OCI-LY7 (cell line): ENCODE results near the gene NDUFC1. TPM values are rescaled to one million over a fixed set of nuclear protein-coding genes. Genes with fewer than 3 reads are reported as not detected.

Source experiments
- BruUV-seq: library from RNA; stranded (reverse); fragments of 400-500 nt; replicated peaks from 2 replicates; lab custom pipeline; 2021; lab: Mats Ljungman, UMichigan
- CTCF ChIA-PET: fragments of 300-600 bp; sonication (Branson Sonifier 250); formaldehyde crosslinking; loops from one replicate; lab custom pipeline; 2022; ENCODE audit warnings: antibody characterized with exemption; ENCODE audit not compliant: unreplicated experiment; lab: Charles Lee
- POLR2A ChIA-PET: fragments of 300-600 bp; sonication (Branson Sonifier 250); formaldehyde crosslinking; loops from one replicate; lab custom pipeline; 2022; ENCODE audit warnings: antibody characterized with exemption; lab: Charles Lee
- DNase-seq: peaks from one replicate; pipeline ENCODE4 v3.0.0-alpha.2; 2015; ENCODE audit warnings: low spot score
- H2AFZ ChIP-seq: fragments of 200-600 bp; sonication (generic), shearing (Covaris generic); 2 replicates; pipeline ENCODE4 v1.6.1; 2014; ENCODE audit warnings: mild to moderate bottlenecking, antibody characterized with exemption, low read length, moderate library complexity
- H3K27ac ChIP-seq: fragments of 200-600 bp; sonication (generic); 2 replicates; pipeline ENCODE4 v1.5.1; 2014; ENCODE audit warnings: mixed run types, low read depth, mild to moderate bottlenecking, moderate library complexity, low read length, inconsistent platforms; ENCODE audit not compliant: poor library complexity, severe bottlenecking
- H3K36me3 ChIP-seq: fragments of 200-600 bp; sonication (generic); 2 replicates; pipeline ENCODE4 v1.6.1; 2014; ENCODE audit warnings: mild to moderate bottlenecking, antibody characterized with exemption, low read length, moderate library complexity, mixed read lengths; ENCODE audit not compliant: insufficient read depth
- H3K4me1 ChIP-seq: fragments of 200-600 bp; sonication (generic); 2 replicates; pipeline ENCODE4 v1.5.1; 2014; ENCODE audit warnings: mild to moderate bottlenecking, low read length; ENCODE audit not compliant: insufficient read depth, poor library complexity, severe bottlenecking
- H3K4me2 ChIP-seq: fragments of 200-600 bp; sonication (generic); 2 replicates; pipeline ENCODE4 v1.6.1; 2014; ENCODE audit warnings: mild to moderate bottlenecking, low read length
- H3K4me3 ChIP-seq: fragments of 200-600 bp; sonication (generic); 2 replicates; pipeline ENCODE4 v1.5.1; 2014; ENCODE audit warnings: mild to moderate bottlenecking, low read depth, low read length; ENCODE audit not compliant: poor library complexity, severe bottlenecking
- H3K79me2 ChIP-seq: fragments of 200-600 bp; sonication (generic); 2 replicates; pipeline ENCODE4 v1.6.1; 2016; ENCODE audit warnings: low read depth, mild to moderate bottlenecking, low read length, moderate library complexity, mixed read lengths; ENCODE audit not compliant: insufficient read depth
- H3K9me2 ChIP-seq: fragments of 200-600 bp; sonication (generic); 2 replicates; pipeline ENCODE4 v1.6.1; 2016; ENCODE audit warnings: mild to moderate bottlenecking, low read length, mixed read lengths; ENCODE audit not compliant: insufficient read depth
- H3K9me3 ChIP-seq: fragments of 200-600 bp; sonication (generic); 2 replicates; pipeline ENCODE4 v1.6.1; 2014; ENCODE audit warnings: mild to moderate bottlenecking, mixed run types, low read length, mixed read lengths
- H4K20me1 ChIP-seq: fragments of 200-600 bp; sonication (generic); 2 replicates; pipeline ENCODE4 v1.6.1; 2014; ENCODE audit warnings: mild to moderate bottlenecking, antibody characterized with exemption, low read length, moderate library complexity, mixed read lengths; ENCODE audit not compliant: insufficient read depth
- CTCF ChIP-seq: fragments of 200-600 bp; sonication (generic); conservative IDR thresholded peaks from 2 replicates; pipeline ENCODE4 v1.5.1; 2014; ENCODE audit warnings: mild to moderate bottlenecking, antibody characterized with exemption, low read length, moderate library complexity, mixed read lengths
- EZH2phosphoT487 ChIP-seq: fragments of 200-600 bp; sonication (generic); IDR thresholded peaks from 2 replicates; pipeline ENCODE4 v1.6.1; 2018; ENCODE audit warnings: low read depth, borderline replicate concordance, mild to moderate bottlenecking, mixed run types, antibody characterized with exemption, low read length, moderate library complexity, mixed read lengths
- intact Hi-C: fragments of 100-400 bp; cut with micrococcal nuclease; formaldehyde crosslinking; loops from one replicate; pipeline ENCODE4 v1.10.0; 2022; ENCODE audit not compliant: unreplicated experiment
- total RNA-seq, 2 experiments: library from RNA; depleted of rRNA in 1 of 2; stranded (reverse); fragments of >200 nt in 1 of 2; shearing (Covaris generic) in 1 of 2; gene quantifications; 2 replicates each; pipeline ENCODE4 v1.2.3, GENCODE V29; 2014 to 2022

NDUFC1 gene
- total RNA-seq, 2 experiments from 2014 or later, result 69.2 to 82.6 TPM

GRCh38 chr4:139319571-139319970 is 17.3 kb upstream of the NDUFC1 start:
- H2AFZ ChIP-seq, result no peak overlapping the region
- no peak overlapping the region for H3K4me3 ChIP-seq
- H3K27ac ChIP-seq, result no peak overlapping the region
- peaks cover 42% of the 10 kb centered on the region for H3K9me3 ChIP-seq
- peaks cover 14% of the 10 kb centered on the region; the same call in 1 of the 2 replicates for H4K20me1 ChIP-seq
- H3K79me2 ChIP-seq, result peaks cover 100% of the 10 kb centered on the region
- H3K4me1 ChIP-seq, result peaks cover 37% of the 10 kb centered on the region
- CTCF ChIA-PET, result no interaction called here
- no peaks in the 10 kb centered on the region for H3K9me2 ChIP-seq
- H3K4me2 ChIP-seq, result no peak overlapping the region
- TF ChIP-seq CTCF, result no peak
- no peak for TF ChIP-seq EZH2phosphoT487
- H3K36me3 ChIP-seq, result peaks cover 70% of the 10 kb centered on the region
- POLR2A ChIA-PET, result interaction anchor here (1.1 kb wide), 1 partner anchor 10 kb away, joined by 5 read pairs; no protein-coding TSS in a partner anchor
- DNase-seq, result no peak
- no TSS peak for BruUV-seq
- intact Hi-C loops, result no loop called here

- DNase-seq, result no peak
- no TSS peak for BruUV-seq
- no peak overlapping the region for H3K4me2 ChIP-seq
- no peaks in the 10 kb centered on the region for H3K9me2 ChIP-seq
- H3K27ac ChIP-seq, result no peak overlapping the region
- no peak overlapping the region for H3K4me3 ChIP-seq
- H4K20me1 ChIP-seq, result peaks cover 5% of the 10 kb centered on the region; the same call in 1 of the 2 replicates
- peaks cover 43% of the 10 kb centered on the region for H3K4me1 ChIP-seq
- intact Hi-C loops, result no loop called here
- peaks cover 100% of the 10 kb centered on the region for H3K79me2 ChIP-seq
- peaks cover 42% of the 10 kb centered on the region for H3K9me3 ChIP-seq
- TF ChIP-seq EZH2phosphoT487, result no peak
- TF ChIP-seq CTCF, result no peak
- H3K36me3 ChIP-seq, result peaks cover 79% of the 10 kb centered on the region
- POLR2A ChIA-PET, result interaction anchor here (1.6 kb wide), 1 partner anchor 17 kb away, joined by 3 read pairs; no protein-coding TSS in a partner anchor
- CTCF ChIA-PET, result no interaction called here
- H2AFZ ChIP-seq, result no peak overlapping the region
Observed at GRCh38 chr4:139317635-139318034, 15.4 kb upstream of the NDUFC1 start.

GRCh38 chr4:139316733-139317132 is 14.5 kb upstream of the NDUFC1 start:
- H3K27ac ChIP-seq, result no peak overlapping the region
- no peak overlapping the region for H3K4me3 ChIP-seq
- TF ChIP-seq EZH2phosphoT487 (no peak), CTCF (no peak)
- no peaks in the 10 kb centered on the region for H3K9me2 ChIP-seq
- no peak overlapping the region for H2AFZ ChIP-seq
- H3K79me2 ChIP-seq, result peaks cover 100% of the 10 kb centered on the region
- intact Hi-C loops, result no loop called here
- H3K4me1 ChIP-seq, result peaks cover 52% of the 10 kb centered on the region
- peaks cover 80% of the 10 kb centered on the region for H3K36me3 ChIP-seq
- DNase-seq, result no peak
- ChIA-PET CTCF (no interaction called here), POLR2A (interaction anchor here (1.6 kb wide), 1 partner anchor 16 kb away, joined by 3 read pairs; no protein-coding TSS in a partner anchor)
- H4K20me1 ChIP-seq, result peaks cover 9% of the 10 kb centered on the region; the same call in 1 of the 2 replicates
- no TSS peak for BruUV-seq
- 0 out of 2 replicates have a peak overlapping the region, but pooled peaks have one; percentile 6 for H3K4me2 ChIP-seq
- peaks cover 42% of the 10 kb centered on the region for H3K9me3 ChIP-seq
